CD4-positive, alpha-beta T cell treated with Interleukin-15 for 4 hours (primary cell): ENCODE results near the gene FAR1.

Source experiments
- DNase-seq: peaks from one replicate; pipeline ENCODE4 v3.0.0-alpha.2; 2020; ENCODE audit warnings: low spot score

Gene FAR1

DNA sequence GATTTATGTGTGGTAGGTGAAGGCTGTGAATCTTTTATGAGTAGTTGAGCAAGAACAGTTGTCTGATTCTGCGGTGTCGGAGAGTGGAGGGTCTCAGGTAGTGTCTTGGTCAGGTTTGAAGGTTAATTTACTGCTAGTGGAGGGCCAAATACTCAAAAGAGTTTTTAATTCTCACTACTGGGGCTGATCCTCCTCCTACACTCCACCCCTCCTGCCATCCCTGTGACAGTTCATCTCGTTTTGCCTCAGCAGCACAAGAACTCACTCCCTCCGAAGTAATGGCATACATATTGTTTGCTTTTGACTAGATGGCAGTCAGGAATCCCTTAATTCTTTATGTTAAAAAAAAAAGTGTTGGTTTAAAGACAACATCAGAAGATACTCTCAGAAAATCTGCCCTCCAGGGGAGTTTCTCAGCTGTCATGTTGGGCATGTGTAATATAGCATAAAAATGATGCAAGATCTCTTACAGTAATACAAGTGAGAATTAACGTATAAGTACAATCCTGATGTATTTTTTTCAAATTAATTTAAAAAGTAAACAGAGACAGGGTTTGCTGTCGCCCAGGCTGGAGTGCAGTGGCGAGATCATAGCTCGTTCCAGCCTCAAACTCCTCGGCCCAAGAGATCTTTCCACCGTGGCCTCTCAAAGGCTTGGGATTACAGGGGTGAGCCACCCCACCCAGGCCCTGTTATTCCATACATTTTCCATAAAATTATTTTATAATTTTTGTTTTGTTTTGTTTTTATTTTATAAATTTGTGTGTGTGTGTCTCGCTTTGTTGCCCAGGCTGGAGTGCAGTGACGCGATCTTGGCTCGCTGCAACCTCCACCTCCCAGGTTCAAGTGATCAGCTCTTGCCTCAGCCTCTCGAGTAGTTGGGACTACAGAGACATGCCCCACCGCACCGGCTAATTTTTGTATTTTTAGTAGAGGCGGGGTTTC is 1.3 kb downstream of the FAR1 start:
- no peak for DNase-seq

DNA sequence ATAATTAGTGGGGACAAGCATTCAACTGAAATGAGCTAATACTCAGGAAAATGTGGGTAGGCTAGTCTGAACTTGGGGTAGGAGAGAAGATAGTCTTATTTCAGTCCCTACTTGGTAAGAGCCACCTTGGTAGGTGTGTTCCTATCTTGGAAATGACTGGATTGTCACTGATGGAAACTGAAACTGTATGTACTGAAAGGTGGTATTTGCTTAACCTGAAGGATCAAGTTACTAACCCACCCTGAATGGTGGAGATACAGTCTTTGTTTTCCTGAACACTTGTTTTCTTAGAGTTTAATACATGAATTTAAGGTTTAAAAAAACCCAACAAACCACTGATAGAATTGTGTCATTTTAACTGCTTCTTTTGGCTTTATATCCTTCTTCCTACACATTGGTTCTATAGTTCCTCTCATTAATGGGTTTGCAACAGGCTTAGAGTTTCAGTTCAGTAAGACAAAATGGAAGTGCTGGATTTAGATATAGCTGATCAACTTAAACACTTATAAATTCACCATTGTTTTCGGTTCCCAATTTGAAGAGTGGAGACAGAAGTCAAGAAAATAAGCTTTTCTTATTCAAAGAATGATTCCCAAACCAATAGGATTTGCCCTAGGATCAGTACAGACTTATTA is 4.2 kb downstream of the FAR1 start:
- no peak for DNase-seq

GRCh38 chr11:13674799-13675509 is 6.5 kb downstream of the FAR1 start:
- DNase-seq: no peak

- no peak for DNase-seq
Measured at GRCh38 chr11:13676576-13676975, 8.1 kb downstream of the FAR1 start.

DNA sequence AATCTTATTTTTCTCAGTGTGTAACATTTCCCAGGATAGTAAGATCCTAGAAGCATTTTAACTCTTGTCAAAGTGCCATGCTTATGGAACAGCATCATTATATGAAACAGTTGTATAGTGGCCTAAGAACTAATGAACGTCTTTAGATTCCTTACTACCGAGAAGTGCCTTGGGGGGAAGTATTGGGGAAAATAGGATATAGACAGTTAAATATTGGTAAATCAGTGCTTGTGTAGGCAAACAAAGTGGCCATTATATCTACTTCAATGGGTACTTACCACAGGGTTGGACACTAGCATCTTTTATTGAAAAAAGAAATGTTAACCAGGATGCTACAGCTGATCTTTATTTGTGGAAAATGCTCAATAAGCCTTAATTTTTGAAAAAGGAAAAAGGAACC is 11.3 kb downstream of the FAR1 start:
- no peak for DNase-seq

GRCh38 chr11:13680501-13681264 is 12.2 kb downstream of the FAR1 start:
- DNase-seq: no peak

- no peak for DNase-seq
Measured at GRCh38 chr11:13681446-13681845, 13.0 kb downstream of the FAR1 start.

DNA sequence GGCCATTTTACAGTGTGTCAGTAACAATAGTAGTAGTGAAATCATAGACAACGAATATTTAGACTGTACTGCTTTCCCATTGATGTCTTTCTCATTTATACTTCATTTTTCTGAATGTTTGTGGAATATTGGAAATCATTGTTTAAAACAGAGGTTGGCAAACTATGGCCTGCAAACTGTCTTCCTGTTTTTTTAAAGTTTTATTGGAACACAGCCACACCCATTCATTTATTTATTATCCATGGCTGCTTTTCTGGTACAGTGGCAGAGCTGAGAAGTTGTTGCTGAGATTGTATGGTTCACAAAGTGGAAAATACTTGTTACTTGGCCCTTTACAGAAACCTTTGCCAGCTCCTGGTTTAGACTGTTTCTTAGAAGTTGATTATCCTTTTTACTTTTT is 13.7 kb downstream of the FAR1 start:
- DNase-seq: no peak

DNA sequence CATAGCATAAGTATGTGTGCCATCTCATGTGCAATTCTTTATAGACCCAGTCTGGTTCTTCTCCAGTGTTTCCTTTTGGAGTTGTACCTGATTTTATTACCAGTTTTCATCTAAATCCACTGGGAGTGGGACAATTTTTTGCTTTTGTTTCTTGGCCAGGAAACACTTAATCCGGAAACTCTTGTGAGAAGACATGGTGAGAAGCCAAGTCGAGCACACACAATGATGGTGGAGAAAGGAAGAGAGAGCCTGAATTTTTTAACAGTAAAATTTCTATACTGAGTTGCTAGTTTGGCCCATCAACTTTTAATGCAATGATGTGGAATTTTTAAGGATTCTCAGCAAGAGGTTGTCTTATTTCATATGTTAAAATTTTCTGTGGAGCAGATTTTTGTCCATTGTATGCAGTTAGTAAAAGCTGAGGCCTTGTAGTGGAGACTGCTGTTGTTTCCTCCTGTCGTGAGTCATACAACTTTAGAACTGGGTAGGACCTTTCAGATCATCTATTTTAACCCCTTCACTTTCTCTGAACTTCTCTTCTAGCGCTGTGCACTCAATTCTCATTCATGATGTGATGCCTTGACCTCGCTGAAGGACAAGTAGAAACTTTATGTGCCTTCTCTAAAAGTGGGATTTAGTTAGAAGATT is 17.1 kb downstream of the FAR1 start:
- no peak for DNase-seq

DNA sequence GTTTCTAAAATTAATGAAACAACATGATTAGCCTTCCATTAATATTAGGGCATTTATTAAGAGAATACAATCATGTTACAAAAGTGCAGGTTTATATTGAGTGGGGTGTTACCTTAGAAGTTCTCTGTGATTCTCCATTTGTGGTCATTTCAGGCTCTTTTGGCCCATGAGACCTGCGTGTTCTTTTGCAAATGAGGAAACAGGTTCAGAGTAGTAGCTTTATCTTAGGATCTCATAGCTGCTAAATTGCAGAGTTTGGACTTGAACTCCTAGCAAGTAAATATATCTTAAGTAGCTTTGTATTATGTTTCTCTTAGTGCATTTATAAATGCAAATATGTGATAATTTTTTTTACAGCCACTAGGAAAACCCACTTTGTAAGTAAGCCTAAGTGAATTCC is 18.3 kb downstream of the FAR1 start:
- no peak for DNase-seq

DNA sequence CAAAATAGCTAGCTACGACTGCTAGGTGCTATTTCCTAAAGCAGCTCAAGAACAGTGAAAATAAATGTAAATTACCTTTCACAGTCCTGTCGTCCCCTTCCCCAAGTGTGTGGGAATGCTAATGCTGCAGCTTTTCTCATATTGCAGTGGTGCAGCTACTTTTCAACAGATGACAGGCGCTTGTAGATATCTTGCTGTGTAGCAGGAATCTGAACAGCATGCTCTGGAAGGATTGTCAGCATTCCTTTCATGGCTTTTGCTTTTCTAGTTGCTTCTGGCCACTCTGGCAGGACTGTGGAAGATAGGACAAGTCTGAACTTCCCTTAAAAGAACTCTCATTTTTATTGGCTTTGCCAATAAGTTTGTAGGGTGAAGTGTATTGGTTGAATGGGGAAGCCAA is 18.8 kb downstream of the FAR1 start:
- DNase-seq: no peak

DNA sequence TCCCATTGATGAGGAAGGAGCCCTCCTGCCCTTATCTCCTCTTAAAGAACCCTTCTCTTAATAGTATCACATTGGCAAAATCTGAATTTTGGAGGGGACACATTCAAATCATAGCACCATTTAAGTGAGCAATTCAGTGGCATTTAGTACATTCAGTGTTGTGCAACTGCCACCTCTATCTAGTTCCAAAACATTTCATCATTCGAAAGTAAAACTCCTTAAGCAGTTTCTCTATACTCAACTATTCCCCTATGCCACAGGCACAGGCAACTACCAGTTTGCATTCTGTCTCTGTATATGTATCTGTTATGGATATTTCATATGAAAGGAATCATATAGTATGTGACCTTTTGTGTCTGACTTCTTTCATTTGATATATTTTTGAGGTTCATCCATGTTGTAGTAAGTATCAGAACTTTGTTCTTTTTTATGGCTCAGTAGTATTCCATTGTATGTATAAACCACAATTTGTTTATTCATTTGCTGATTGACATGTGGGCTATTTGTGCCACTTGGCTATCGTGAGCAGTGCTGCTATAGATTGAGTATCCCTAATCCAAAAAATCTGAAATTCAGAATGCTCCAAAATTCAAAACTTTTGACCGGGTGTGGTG is 22.9 kb downstream of the FAR1 start:
- DNase-seq: no peak

DNA sequence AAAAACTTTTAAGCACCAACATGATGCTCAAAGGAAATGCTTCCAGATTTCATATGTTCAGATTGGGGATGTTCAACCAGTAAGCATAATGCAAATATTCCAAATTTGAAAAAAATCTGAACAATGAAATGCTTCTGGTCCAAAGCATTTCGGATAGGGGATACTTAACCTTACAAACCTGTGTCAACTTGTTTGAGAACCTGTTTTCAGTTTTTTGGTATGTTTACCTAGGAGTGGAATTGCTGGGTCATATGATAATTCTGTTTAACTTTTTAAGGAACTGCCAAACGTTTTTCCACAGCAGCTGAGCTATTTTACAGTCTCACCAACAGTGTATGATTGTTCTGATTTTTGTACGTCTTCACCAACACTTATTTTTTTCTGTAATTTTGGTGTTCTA is 23.7 kb downstream of the FAR1 start:
- no peak for DNase-seq

DNA sequence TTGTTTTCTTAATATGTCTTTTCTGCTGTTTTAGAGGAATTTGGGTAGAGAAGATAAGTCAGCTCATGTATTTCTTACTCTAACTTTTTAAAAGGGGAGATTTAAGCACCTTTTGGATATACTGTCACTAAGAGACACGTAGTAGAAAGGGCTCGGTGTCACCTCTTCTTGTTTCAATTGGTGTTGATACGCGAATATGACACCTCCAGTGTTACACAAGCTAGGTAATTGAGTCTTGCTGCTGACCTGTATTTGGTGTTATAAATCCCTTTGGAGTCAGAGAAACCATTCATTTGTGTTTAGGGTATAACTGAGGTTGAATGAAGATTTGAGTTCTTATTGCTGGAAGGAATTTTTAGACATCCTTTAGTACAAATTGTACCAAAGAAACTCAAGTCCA is 25.6 kb downstream of the FAR1 start:
- DNase-seq: no peak

GRCh38 chr11:13695886-13696285 is 27.4 kb downstream of the FAR1 start:
- DNase-seq: no peak

DNA sequence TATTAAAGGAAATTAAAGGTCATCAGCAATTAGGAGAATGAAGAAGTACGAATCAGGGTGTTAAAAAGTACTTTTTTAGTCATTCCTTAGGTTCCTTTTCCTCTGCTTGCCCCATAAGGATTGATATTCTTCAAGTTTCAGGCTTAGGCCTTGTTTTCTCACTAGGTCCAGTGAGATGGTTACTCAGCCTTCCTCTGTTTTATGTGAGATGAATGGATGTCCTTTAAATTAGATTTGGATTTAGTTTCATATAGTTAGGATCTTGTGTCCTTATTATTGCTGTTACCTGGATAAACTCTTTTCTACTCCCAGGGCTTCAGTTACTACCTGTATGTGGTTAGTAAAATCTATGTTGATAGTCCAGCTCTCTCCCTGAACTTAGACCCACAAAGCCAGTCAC is 29.2 kb downstream of the FAR1 start:
- DNase-seq: no peak

- DNase-seq: no peak
Measured at GRCh38 chr11:13698132-13698531, 29.7 kb downstream of the FAR1 start.

GRCh38 chr11:13699041-13699440 is 30.6 kb downstream of the FAR1 start:
- DNase-seq: no peak

DNA sequence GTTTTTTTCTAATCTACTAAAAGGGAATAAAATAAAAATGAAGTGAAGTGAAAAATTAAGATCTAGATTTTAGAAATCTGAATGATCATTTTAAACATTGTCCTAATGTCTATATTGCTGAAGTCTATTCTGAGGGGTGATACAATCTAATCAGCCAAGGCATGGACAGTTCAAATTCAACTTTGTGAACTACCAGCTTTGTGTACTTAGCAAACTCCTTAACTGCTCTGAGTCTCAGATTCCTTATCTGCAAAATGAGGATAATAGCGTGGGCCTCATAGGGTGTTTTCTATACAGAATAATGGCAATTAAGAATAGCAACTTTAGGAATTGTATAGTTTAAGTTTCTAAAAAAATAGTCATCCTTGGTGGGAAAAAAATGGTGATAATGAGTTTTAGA is 31.4 kb downstream of the FAR1 start:
- DNase-seq: no peak

GRCh38 chr11:13701506-13701905 is 33.0 kb downstream of the FAR1 start:
- DNase-seq: no peak

DNA sequence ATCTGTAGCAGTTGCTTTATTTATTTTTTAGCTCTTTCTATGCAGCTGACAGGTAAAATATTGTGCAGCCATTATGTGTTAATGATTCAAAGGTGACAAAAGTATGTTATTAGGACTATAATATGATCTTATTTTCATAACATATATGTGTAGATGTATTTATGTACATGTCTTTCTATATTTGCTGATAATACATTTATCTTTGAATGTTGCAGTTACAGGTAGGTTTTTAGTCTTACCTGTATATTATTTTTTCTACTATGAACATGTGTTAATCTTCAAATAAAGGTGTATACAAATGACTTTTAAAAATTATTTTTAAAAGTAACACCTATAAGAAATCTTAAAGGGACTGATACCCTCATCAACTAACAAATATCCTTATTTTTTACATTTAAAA is 33.6 kb downstream of the FAR1 start:
- no peak for DNase-seq
